NCI-H146 treated with DMSO at 0.1 percent for 48 hours (cell line): Measurements from ENCODE around the gene MCUB.
"Not testable (repeated sequence)": the region's sequence is repeated elsewhere in the genome, so short reads cannot be mapped to it uniquely, and the experiment has no call there.

Source experiments
- DNase-seq: peaks from one replicate; lab custom pipeline; 2025; ENCODE audit not compliant: unreplicated experiment; lab: John Stamatoyannopoulos, UW

Gene MCUB

DNA sequence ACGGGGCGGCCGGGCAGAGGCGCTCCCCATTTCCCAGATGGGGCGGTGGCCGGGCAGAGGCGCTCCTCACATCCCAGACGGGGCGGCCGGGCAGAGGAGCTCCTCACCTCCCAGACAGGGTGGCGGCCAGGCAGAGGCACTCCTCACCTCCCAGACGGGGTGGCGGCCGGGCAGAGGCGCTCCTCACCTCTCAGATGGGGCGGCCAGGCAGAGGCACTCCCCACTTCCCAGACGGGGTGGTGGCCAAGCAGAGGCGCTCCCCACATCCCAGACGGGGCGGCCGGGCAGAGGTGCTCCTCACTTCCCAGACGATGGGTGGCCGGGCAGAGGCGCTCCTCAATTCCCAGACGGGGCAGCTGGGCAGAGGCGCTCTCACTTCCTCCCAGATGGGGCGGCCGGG, 118.4 kb downstream of the MCUB start:
- not testable (repeated sequence) for DNase-seq

- DNase-seq = not testable (repeated sequence)
Measured at GRCh38 chr4:109678925-109679324, 118.9 kb downstream of the MCUB start.

GRCh38 chr4:109682875-109683274, 122.8 kb downstream of the MCUB start:
- DNase-seq = no peak

GRCh38 chr4:109683621-109684253, 123.7 kb downstream of the MCUB start:
- no peak for DNase-seq

- no peak for DNase-seq
Measured at GRCh38 chr4:109684727-109685126, 124.7 kb downstream of the MCUB start.

- DNase-seq = no peak
Measured at GRCh38 chr4:109690690-109691410, 130.8 kb downstream of the MCUB start.

DNA sequence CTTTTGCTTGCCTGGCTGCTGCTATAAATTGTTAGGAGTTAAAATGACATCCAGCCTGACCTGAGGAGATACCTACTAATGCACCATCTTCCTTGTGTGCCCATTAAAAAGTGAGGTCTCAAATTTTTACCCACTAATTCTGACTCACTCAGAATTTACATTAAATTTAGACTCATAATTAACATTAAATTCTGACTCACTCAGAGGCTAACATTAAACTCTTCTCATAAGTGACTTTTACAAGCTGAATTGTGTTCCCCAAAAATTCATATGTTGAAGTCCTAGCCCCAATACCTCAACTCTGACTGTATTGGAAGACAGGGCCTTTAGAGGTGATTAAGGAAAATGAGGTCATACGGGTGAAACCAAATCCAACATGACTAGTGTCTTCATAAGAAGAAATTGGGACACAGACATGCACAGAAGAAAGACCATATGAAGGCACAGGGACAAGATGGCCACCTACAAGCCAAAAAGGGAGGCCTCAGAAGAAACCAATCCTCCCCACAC, 131.4 kb downstream of the MCUB start:
- no peak for DNase-seq

- DNase-seq = no peak
Measured at GRCh38 chr4:109698656-109699055, 138.6 kb downstream of the MCUB start.

GRCh38 chr4:109699553-109700225, 139.6 kb downstream of the MCUB start:
- DNase-seq = no peak

DNA sequence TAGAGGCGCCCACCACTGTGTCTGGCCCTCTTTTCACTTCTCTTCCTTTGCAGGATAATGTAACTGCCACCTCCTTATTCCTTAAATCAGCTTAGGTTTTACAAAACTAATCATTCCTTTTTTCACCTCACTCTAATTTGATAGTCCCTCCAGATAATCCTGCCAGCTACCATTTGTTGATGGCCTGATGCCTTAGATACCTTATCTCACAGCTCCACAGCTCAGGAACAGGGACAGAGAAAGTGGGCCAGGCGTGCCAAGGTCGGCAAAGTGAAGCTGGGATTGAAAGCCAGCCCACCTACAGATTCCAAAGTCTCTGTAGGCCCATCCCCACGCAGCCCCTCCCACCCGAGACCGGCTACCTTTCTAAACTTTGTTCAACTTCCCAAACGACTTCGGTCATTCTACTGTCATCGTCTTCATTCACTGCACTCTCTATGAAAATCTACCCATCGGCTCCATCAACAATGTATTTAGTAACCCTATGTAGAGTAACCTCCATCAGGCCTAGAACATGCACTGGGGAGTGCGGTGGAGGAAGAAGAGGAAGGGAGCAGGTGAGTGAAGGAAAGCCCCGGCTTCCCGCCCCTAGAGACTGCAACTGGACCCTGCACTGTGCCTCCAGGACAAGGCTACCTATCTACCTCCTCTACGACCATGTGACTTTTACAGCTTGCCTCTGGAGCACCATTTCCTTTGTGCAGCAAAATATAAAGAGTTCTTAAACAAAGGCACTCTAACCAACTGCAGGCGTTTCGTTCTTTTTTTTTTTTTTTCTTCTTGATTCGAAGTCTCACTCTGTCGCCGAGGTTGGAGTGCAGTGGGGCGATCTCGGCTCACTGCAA, 141.7 kb downstream of the MCUB start:
- DNase-seq = peak; percentile 12

DNA sequence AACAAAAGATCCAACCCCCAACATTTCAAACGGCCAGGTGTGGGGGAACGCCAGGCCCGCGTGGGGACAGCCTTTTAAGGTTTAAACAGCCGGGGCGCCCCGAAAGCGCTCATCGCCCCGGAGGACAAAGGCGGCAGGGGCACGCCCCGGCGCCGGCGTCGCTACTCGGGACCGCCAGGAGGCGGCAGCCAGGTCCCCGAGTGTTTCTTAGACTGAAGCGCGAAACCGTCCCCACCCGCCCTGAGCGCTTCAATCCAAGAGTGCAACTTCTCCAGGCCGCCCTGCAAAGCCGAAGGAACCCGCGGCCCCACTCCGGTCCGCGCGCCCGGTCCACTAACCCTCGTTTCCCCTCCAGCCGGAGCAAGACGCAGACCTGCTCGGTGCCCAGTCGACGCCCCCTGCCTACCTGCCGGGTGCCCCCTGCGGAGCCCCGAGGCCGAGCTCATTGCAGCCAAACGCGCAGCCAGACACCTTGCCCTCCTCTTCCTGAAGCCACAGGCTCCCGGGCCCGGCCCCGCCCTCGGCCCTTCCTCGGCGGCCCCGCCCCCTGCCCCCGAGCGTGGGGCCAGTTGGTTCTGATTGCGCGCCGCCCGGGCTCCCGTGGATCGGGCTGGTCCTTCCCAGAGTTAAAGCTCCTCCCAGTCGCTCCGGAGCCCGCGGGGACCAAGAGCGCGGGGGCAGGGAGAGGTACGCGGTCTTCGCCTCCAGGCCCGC, 143.1 kb downstream of the MCUB start, which contains the start of gene CASP6:
Gene CASP6, minus strand, starts transcription at position 496 of the 714 bp plus-strand sequence. Its CDS starts 50 bp downstream, at position 446.
- peak; percentile 83 for DNase-seq

DNA sequence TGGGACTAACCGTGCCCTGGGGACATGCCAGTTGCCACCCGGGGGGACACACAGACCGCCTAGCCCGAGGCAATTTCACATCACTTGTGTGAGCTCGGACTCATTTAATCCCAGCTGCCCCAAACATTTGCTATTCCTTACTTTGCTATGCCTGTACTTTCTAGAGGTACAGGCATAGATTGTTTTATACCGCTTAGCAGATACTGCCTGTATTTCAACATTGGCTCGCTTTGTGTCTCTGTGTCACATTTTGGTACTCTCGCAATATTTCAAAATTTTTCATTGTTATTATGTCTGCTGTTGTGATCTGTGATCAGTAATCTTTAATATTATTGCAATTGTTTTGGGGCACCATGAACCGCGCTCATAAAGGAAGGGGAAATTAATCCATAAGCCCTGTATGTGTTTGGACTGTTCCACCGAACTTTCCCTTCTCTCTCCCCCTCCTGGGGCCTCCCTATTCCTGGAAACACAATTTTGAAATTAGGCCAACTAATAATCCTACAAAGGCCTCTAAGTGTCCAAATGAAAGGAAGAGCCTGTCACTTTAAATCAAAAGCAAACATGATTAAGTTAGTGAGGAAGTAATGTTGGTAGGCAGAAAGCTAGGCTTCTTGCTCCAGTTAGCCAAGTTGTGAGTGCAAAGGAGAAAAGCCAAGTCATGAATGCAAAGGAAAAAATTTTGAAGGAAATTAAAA, 143.8 kb downstream of the MCUB start:
- DNase-seq = peak; percentile 12

DNA sequence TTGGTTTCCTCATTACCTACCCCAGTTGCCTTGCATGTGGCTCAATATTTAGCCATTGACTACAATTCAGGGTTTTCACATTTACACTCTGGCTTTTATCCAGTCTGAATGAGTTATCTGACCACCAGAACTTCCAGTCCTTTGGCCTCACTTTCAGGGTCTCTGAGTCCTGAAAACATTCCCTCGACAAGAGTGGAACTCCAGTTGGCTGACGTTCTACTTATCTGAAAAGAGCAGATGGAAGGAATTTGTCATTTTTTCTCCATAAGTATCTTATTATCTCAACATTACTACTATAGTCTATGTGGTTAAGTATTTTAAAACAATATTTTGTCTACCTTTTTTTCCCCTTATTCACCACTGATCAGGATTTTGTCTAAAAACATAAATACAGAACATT, 148.4 kb downstream of the MCUB start:
- no peak for DNase-seq

DNA sequence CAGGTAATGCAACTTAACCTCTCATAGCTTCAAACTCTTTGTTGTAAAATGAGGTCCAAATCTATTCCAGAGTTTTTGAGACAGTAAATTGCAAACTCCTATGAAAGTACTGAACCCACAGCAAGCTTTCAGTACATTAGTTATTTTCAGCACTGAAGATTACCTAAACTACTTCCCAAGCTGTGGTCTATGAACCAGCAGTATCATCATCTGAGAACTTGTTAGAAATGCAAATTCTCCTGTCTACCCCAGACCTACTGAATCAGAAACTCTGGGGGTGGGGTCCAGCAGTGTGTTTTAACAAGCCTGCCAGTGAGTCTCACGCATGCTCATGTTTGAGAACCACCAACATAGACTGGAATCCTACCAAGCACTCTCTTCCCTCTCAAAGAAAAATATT, 148.9 kb downstream of the MCUB start:
- no peak for DNase-seq

DNA sequence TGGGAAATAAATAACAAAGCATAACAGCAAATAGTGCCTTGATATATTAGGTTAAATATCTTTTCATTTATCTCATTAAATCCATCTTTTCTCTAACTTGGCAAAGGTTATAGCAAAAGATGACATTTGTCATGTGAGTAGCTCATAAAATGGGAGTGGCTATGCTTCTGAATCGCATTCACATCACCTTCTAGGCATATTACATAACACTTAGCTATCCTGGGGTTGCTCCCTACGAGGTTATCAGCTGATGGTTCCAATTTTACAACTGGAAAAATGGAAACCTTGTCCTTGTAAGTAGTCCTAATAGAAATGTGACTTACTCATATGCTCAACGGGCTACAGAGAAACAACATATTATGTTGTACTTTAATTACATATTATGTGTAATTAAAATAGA, 153.5 kb downstream of the MCUB start:
- no peak for DNase-seq

- DNase-seq = no peak
Measured at GRCh38 chr4:109718759-109719158, 158.7 kb downstream of the MCUB start.

GRCh38 chr4:109719604-109720003, 159.6 kb downstream of the MCUB start:
- DNase-seq = no peak

DNA sequence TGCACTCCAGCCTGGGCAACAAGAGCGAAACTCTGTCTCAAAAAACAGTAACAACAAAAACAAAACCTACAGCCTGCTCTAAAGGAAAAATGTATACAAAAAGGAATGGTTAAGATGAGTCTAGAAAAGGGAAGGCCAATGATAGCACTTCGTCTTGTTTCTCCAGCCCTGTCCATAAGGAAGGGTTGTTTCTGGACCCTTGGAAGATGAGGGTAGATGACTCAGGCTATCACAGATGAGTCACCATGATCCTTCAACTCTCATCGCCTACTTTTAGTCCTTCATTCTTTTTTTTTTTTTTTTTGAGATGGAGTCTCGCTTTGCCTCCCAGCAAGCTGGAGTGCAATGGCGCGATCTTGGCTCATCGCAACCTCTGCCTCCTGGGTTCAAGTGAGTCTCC, 161.0 kb downstream of the MCUB start:
- no peak for DNase-seq

DNA sequence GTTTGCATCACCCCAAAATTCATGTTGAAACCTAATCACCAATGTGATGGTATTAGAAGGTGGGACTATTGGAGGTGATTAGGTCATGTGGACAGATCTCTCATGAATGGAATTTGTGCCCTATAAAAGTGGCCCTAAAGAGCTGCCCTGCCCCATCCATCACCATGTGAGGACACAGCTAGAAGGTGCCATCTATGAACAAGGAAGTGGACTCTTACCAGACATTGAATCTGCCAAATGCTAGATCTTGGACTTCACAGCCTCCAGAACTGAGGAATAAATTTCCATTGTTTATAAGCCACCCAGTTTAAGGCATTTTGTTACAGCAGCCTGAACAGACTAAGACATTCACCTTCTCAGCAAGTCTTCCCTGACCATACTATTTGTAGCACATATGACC, 162.3 kb downstream of the MCUB start:
- DNase-seq = no peak

DNA sequence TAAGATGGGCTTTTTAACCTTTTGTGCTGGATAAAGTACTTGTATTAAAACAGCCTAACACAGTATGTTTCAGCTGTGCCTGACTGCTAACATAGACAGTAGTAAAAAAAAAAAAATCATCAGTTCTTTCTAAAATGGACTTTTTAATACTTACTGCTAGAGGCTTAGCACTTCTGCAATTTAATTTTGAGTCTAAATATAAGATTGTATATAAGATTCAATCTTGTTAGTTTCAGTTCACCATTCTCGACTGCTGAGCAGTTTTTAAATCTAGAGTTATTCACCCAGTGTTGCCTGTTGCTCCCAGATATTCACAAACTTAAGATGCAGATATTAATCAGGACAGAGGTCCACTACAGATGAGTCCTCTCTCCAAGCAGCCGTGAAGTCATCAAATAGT, 163.1 kb downstream of the MCUB start:
- no peak for DNase-seq
